ENCODE measurements around the gene STS.

The STS gene, protein sequence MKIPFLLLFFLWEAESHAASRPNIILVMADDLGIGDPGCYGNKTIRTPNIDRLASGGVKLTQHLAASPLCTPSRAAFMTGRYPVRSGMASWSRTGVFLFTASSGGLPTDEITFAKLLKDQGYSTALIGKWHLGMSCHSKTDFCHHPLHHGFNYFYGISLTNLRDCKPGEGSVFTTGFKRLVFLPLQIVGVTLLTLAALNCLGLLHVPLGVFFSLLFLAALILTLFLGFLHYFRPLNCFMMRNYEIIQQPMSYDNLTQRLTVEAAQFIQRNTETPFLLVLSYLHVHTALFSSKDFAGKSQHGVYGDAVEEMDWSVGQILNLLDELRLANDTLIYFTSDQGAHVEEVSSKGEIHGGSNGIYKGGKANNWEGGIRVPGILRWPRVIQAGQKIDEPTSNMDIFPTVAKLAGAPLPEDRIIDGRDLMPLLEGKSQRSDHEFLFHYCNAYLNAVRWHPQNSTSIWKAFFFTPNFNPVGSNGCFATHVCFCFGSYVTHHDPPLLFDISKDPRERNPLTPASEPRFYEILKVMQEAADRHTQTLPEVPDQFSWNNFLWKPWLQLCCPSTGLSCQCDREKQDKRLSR

DNA sequence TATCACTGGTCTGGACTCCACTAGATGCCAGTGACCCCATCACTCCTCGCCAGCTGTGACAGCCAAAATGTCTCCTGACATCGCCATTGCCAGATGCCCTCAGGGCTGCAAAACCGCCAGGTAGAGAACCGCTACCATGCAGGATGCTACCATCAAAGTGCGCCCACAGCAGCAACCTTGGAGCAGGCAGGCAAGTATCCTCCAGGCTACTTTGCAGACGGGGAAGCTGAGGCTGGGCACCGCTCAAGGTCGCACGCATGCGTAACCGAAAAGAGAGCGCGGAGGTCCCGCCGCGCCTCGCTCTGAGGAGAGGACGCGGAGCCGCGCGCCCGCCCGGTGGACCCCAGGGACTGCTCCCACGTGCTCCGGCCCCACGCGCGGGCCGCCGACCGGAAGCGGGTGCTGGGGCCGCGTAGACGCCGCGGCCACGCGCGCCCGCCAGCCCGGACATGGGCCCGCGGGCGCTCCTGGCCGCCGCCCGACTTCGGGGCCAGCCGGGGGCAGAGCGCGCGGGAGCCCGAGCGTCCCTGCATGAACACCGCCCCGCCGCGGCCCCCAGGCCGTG, at the start of gene STS:
Gene STS (plus strand): TSS at position 300 of the 565 bp plus-strand sequence. CDS start 105,488 bp downstream, outside the sequence.
- in situ Hi-C loops (cut with MboI; ENCODE audit: low sequenced_read_pairs), result no loop called here

DNA sequence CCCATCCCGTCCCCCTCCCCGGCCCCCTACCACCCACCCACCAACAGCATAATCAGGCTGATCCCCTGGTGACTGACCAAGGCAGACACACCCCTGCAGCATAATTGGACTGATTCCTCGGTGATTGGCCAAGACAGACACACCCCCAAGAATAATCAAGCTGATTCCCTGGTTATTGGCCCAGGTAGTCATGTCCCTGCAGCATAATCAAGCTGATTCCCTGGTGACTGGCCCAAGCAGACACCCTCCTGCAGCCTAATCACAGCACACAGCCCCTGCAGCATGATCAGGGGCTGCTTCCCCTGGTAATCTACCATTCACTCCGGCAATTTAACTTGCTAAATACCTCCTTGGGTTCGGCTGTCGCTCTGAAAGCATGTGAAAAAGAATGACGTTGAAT, 47.5 kb upstream of the STS start:
- in situ Hi-C loops (cut with MboI; ENCODE audit: low sequenced_read_pairs), result no loop called here

DNA sequence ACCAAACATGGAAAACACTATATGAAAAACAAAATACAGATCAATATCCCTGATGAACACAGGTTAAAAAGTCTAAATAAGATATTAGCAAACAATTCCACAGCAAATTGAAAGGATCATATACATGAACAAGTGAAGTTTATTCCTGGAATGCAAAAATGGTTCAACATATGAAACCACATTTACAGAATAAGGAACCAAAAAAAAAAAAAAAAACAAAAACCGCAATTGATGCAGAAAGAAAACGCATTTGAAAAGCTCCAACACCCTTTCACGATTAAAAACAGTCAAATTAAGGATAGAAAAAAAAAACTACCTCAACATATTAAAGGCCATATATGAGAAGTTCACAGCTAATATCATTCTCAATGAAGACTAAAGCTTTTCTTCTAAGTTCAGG, 45.4 kb upstream of the STS start:
- in situ Hi-C loops (cut with MboI; ENCODE audit: low sequenced_read_pairs), result no loop called here

DNA sequence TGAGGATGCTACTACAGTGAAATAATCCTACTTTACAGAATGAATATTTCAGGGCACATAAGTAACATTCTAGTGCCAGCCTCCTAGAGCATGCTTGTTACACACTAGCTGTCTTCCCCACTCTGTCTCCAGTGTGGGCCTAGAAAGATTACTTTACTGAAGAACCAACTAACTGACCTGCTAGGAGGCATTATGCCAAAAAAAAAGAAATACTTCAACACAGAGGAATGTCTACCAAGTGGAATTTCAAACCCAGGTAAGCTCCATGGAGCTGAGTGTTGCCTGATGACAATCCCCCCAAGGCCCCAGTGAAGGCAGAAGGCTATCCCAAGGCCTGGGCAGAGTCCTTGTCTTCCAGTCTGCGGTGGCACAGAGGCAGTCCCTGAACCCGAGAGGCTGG, 40.9 kb upstream of the STS start:
- in situ Hi-C loops (cut with MboI; ENCODE audit: low sequenced_read_pairs), result no loop called here

DNA sequence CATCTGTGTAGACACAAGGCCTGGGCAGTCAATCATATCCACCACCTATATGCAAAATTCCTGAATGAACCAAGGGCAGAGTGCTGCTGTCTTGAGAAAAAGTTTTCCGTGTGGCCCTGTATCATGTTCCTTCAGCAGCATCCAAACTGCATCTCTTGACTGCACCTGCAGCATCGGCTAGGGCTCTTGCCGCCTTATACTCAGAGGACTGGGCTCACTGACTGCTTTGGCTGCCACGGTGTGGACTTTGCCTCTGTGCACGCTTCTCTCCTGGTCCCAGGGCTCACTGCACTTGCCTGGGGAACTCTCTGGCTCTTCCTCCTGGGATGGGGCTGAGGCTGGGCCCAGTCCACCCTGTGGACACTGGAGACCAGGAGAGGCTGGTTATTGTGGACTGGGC, 39.5 kb upstream of the STS start:
- in situ Hi-C loops (cut with MboI; ENCODE audit: low sequenced_read_pairs), result no loop called here

DNA sequence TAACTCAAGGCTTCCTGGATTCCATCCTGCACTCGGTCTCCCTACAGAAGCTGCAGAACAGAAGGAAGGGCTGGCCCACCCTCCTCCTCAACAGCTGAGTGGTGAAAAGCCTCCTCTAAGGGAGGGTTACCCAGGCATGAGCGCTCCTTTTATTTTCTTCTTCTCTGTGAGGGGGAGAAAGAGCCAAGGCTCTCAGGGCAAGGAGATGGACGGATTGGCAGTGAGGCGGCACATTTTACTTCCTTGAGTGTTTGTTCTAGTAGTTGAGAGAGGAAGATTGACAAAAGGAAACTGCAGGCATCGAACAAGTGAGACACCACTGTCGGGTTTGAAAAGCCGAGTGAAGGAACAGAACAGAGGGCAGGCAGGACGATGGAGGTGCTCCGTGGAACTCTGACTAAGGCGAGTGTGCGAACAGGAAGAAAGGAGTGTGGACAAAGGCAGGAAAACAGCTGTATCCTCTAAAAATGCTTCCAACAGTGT, 38.4 kb upstream of the STS start:
- in situ Hi-C loops (cut with MboI; ENCODE audit: low sequenced_read_pairs), result no loop called here

DNA sequence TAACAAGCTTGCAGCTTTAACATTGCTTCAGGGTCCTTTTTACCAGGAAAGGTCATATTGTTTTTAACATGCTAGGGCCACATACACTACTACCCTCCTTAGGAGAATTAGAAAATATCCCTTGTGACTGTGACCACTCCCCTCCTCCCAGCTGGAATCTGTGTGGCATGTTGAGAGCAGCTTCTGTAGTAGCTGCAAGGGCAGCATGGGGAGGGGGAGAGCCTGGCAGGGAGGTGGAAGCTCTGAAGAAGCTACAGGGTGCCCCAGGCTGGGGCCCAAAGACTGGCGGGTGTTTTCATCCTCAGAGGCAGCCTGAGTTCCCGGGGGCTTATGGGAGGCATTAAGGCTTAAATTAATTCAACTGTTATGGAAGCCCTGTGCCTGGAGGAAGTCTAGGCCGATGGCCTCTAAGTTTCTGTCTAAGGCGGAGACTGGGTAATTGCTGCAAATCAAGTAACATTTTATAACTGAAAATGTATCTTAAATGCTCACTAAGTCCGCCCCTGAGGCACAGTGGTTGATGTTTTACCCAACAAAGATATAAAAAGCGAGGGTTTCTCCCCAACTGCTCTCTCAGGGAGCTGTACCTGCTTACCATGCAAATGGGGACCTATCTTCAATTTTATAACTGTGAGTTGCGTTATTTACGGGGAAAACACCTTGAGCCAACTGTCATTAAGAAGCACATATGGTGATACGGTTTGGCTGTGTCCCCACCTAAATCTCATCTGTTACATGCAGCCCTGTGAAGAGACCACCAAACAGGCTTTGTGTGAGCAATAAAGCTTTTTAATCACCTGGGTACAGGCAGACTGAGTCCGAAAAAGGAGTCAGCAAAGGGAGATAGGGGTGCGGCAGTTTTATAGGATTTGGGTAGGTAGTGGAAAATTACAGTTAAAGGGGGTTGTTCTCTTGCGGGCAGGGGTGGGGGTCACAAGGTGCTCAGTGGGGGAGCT, 37.4 kb upstream of the STS start:
- in situ Hi-C loops (cut with MboI; ENCODE audit: low sequenced_read_pairs), result no loop called here

DNA sequence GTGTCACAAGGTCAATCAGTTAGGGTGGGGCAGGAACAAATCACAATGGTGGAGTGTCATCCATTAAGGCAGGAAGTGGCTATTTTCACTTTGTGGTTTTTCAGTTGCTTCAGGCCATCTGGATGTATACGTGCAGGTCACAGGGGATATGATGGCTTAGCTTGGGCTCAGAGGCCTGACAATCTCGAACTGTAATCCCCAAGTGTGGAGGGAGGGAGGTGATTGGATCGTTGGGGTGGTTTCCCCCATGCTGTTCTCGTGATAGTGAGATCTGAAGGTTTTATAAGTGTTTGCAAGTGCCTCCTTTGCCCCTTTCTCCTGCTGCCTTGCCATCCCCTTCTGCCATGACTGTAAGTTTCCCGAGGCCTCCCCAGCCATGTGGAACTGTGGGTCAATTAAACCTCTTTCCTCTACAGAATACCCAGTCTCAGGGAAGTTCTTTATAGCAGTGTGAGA, 36.7 kb upstream of the STS start:
- in situ Hi-C loops (cut with MboI; ENCODE audit: low sequenced_read_pairs), result no loop called here

DNA sequence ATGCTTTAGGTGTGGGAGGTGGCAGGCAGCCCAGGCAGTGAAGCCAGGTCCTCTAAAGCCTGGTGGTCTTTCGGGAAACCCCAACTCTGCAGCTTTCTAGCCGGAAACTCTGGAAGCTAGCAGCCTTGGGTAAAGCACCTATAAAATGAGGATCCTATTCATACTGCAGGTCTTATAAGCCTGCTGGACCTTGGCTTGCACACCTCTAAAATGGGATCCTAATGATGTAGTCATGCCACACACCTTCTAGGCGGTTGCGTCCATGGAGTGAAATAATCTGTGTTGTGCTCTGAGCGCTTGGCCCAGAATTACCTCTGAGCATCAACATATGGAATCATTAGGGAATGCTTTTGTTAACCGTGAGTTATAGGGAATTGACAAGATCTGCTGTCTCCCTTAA, 36.0 kb upstream of the STS start:
- in situ Hi-C loops (cut with MboI; ENCODE audit: low sequenced_read_pairs), result no loop called here

DNA sequence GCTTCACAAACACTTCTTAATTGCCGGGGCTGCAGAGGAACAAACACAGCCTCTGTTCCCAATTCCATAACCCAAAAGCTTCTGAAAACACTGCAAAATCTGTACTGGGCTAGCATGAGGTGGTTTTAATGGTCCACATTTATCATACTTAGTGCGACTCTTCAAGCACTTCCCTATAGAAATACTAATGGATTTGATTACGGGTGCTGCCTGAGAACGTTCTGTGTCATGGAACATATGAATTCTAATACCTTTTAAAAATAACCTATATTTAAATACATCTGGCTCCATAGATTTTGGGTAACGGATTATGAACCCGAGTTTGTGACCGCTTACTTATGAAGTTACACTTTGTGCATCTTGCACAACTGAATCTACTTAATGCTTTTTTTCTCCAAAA, 35.4 kb upstream of the STS start:
- in situ Hi-C loops (cut with MboI; ENCODE audit: low sequenced_read_pairs), result no loop called here

DNA sequence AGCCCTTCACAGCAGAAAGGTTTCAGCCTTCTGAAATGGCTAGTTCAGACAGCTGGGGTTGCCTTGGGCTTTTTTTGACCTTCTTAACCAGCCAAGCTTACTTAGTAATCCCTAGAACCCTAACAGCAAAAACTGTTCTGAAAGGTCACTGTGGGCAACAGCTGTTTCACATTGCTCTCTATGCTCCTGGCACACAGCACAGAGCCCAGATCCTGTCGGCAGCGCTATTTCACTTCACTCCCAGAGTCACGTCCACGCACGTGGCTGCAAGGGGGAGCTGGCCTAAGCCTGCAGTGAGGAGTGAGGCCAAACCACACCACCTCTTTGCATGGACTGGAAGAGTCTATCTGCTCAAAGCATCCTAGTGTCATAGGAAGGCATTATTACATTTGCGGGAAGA, 32.0 kb upstream of the STS start:
- in situ Hi-C loops (cut with MboI; ENCODE audit: low sequenced_read_pairs), result no loop called here

DNA sequence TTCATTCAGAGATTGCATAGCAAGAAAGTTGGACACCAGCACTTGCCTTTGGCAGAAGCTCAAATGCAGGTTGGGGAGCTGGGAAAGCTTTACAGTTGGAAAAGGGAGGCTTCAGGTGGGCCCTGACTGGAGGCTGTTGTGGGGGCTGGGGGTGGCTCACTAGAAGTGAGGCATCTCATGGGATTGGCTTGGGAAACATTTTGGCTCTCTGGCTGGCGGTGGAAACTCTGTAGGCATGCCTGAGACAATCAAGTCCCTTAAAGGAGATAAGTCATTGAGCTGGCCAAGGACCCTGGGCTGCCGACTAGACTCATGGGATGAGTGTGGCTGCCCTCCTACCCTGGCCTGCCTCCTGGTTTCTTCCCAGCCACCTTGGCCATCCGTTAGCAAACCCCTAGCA, 31.4 kb upstream of the STS start:
- in situ Hi-C loops (cut with MboI; ENCODE audit: low sequenced_read_pairs), result no loop called here

DNA sequence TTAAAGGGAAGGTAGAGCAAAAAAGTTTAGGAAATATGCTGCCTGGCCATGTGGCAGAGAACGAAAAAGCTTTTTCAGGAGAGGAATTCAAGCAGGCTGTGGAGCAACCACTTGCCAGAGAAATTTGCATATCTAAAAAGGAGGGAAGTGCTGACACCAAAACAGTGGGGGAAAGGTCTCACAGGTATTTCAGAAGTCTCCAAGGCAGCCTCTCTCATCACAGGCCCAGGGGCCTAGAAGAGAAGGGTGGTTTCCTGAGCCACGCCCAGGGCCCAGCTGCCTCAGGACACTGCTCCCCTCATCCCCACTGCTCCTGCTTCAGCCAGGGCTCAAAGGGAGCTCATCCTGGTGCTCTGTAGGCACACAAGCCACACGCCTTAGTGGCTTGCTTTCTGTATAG, 29.9 kb upstream of the STS start:
- in situ Hi-C loops (cut with MboI; ENCODE audit: low sequenced_read_pairs), result no loop called here

DNA sequence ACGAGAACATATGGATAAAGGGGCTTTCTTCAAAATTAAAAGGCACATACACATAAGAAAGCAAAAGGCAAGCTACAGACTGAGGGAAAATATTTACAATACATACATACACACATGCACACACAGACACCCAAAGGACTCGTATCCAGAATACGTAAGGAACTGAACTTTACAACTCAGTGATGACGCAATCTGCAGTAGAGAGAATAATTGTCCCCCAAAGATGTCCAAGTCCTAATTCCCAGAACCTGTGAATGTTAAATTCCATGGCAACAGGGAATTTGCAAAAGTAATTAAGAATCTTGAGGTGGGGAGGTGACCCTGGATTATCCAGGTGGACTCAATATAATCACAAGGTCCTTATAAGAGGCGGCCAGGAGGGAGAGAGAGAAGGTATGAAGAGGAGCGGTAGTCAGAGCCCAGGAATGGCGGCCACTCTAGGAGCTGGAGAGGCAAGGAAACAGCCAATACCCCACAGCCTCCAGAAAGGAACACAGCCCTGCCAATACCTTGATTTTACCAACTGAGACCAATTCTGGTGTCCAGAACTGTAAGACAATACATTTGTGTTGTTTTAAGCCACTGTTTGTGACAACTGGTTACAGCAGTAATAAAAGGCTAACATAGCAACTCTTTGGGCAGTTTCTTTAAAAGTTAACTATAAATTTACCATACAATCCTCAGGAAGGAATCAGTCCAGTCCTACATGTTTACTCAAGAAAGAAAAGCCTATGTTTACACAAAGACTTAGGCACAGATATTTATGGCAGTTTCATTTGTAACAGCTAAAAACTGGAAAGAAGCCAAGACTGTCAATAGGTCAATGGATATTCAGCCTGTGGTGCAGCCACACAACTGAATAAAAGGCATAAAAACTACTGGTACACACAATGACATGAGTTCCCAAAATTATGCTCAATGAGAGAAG, 27.3 kb upstream of the STS start:
- in situ Hi-C loops (cut with MboI; ENCODE audit: low sequenced_read_pairs), result no loop called here

DNA sequence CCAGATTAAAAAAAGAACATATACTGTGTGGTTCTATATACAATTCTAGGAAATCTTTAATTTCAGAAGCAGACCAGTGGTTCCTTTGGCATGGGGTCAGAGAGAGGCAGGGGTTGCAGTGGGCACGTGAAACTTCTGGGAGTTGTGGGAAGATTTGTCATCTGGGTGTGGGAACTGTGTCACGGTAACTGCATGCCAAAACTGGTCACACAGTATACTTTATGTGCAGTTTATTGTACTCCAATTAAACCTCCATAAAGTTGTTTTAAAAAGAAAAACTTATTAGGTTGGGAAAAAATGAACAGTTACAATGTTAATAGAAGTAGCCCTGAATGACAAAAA, 26.7 kb upstream of the STS start:
- in situ Hi-C loops (cut with MboI; ENCODE audit: low sequenced_read_pairs), result no loop called here

DNA sequence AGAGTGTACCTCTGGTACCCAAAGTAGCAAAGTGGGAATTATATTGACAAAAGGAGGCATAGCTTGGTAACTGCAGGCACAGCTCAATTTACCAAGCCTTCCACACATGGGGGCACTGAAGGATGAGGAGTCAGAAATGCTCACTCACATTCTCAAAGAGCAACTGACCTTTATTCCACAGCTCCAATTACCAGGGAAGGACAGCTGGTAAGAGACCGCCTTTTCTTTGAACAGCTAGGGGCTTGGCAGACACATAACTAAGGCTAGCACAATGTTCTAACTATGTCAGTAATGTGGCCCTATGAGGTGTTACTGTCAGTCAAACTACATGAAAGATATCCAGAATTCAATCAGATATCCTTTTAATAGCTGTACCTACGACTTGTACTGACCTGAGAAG, 20.5 kb upstream of the STS start:
- in situ Hi-C loops (cut with MboI; ENCODE audit: low sequenced_read_pairs), result no loop called here

DNA sequence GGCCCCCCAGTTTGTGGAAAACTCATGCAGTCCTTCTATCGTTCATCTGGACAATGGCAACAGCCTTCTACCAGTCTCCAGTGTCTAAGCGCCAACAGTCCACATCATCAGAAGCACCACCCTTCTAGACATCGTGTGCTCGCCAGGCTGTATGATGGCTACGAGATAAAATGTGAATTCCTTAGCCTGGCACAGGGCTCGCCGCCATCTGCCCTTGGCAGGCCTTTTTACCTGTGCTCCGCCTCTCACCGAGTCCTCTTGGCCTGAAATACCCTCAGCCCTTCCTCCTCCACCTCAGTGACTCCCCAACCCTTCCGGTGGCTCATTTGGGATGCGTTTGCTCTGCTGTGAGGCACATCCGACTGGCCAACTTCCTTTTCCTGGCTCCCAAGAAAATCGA, 15.9 kb upstream of the STS start:
- in situ Hi-C loops (cut with MboI; ENCODE audit: low sequenced_read_pairs), result no loop called here

DNA sequence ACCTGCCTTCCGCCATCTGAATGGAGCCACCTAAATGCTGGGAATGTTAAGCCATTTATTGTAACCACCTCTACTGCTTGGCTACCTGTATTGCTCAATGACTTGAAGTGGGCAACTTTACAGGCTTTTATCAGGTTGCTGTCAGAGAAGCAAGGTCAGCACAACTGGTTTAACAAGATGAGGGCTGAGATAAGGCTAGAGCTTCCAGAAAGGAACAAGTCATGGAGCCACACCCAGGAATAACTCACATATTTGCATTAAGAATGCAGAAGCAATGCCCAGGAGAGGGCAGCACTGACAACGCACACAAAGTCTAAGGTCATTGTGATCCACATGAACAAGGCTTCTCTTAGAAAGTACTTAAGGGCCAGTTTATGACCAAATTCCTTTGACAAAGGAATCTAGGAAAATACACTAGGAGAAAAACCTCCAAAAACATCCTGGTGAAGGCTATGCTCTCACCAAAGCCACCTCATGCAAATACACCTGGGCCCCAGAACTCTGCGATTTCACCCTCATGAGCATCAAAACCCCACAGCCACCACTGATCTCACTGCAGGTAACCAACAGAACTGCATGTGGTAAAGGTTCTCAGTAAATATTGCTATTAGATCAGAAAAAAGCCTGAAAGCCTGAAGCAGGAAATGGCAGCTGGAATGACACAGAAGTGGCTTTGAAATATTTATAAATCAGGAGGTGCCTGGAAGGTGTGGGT, 15.0 kb upstream of the STS start:
- in situ Hi-C loops (cut with MboI; ENCODE audit: low sequenced_read_pairs), result no loop called here

DNA sequence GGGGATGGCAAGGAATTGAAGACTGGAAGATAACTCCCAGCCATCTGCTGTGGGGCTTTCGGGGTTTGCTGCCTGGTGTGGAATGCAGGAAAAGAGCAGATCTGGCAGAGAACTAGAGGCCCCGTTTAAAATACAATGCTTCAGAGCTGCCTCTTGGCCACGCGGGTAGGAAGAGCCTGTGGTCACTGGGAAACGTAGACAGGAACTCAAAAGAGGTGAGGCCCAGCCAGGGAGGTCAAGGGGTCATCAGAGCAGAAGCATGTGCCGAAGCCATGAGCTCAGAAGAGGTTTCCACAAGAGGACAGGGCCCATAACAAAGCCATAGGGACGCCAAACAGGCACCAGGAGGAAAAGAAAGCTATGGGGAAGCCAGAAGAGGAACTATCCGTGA, 14.5 kb upstream of the STS start:
- in situ Hi-C loops (cut with MboI; ENCODE audit: low sequenced_read_pairs), result no loop called here

DNA sequence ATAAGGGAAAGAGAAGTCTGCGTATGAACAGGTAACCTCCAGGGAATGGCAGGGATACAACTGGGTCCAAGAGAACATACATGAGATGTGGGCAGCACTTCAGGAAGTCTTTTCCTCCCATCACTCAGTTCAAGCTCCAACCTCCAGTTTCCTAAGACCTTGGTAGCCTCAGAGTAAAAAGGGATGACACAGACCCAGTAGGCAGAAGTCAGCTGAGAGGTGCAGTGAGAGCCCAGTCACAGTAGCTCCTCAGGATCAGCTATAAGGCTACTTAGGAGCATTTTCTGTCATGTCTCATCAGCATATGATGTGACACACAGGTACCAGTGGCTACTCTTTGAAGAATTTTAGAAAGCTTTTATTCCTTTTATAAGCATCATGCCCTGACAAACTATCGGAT, 12.5 kb upstream of the STS start:
- in situ Hi-C loops (cut with MboI; ENCODE audit: low sequenced_read_pairs), result no loop called here

Data from HL-60/S4 treated with retinoic acid at 250 ng/mL for 4 days and 3 days (cell line).